ENCODE data around the gene SAP30. TPM values are rescaled to one million over a fixed set of nuclear protein-coding genes. Genes with fewer than 3 reads are reported as not detected.

The SAP30 gene
- total and polyA plus RNA-seq, 2 of the 4 experiments (the other 2 are of a cell fraction), result 3.8 to 11.7 TPM

- no peak overlapping the region for H2AK9ac ChIP-seq (replicated peaks; ENCODE audit: low read depth, low read length, poor library complexity)
- WGBS, 2 experiments (ENCODE audit: extremely low coverage in 2 of 2, insufficient read length in 1 of 2), result 80% methylated on average over 2 of the region's 4 CpGs; no CpG with 5 or more reads in 1 of the 2 experiments
- TF ChIP-seq SMC3 (IDR thresholded peaks at IDR 0.05; ENCODE audit: low read depth, low read length), result no peak
- TF ChIP-seq USF2 (IDR thresholded peaks at IDR 0.05; ENCODE audit: low read depth, low read length), result no peak
- peak; percentile 55; the same call in 1 of the 2 replicates for TF ChIP-seq CEBPB (IDR thresholded peaks at IDR 0.05; ENCODE audit: low read depth, low read length)
Measured at GRCh38 chr4:173411106-173411693, 40.4 kb downstream of the SAP30 start.

More at GRCh38 chr4:173411106-173411693, 40.4 kb downstream of the SAP30 start:
- Histone ChIP-seq H3K4ac (ENCODE audit: low read depth, low read length) (no peak overlapping the region), H3K18ac (ENCODE audit: low read depth, low read length) (no peak overlapping the region), H2BK120ac (ENCODE audit: low read depth, low read length) (no peak overlapping the region), H3K9me3 (ENCODE audit: control insufficient read depth, insufficient read depth, low read length) (no peaks in the 10 kb centered on the region), H2BK15ac (ENCODE audit: low read depth, low read length) (no peak overlapping the region), H2BK20ac (ENCODE audit: low read depth, low read length) (no peak overlapping the region), H3K27me3 (ENCODE audit: control insufficient read depth, insufficient read depth, low read length) (no peaks in the 10 kb centered on the region), H2AFZ (replicated peaks; ENCODE audit: low read length, poor library complexity) (no peak overlapping the region), H3K23ac (ENCODE audit: low read depth, low read length) (no peak overlapping the region), H3K27ac (ENCODE audit: insufficient read depth, low read length) (no peak overlapping the region), H3K9me1 (ENCODE audit: insufficient read depth, low read length) (no peaks in the 10 kb centered on the region; the same call in 1 of the 2 replicates), H2BK5ac (ENCODE audit: low read depth, low read length, poor library complexity, severe bottlenecking) (no peak overlapping the region), H3K56ac (ENCODE audit: extremely low read depth, insufficient read depth, low read length) (no peak overlapping the region), H3K36me3 (ENCODE audit: control insufficient read depth, insufficient read depth, low read length) (no peaks in the 10 kb centered on the region), H4K8ac (ENCODE audit: low read depth in 2 of 2, low read length in 2 of 2) (no peak overlapping the region), H4K5ac (ENCODE audit: low read depth, low read length) (no peak overlapping the region), H3K14ac (replicated peaks; ENCODE audit: low read depth, low read length) (no peak overlapping the region), H4K20me1 (ENCODE audit: insufficient read depth, low read length) (no peaks in the 10 kb centered on the region), H2AK5ac (ENCODE audit: low read depth, low read length) (no peak overlapping the region), H3K79me1 (ENCODE audit: low read depth in 1 of 2, low read length in 2 of 2) (no peaks in the 10 kb centered on the region), H4K91ac (ENCODE audit: insufficient read depth, low read depth, low read length) (no peak overlapping the region), H3K4me2 (ENCODE audit: low read depth, low read length) (no peak overlapping the region), H3K4me1 (ENCODE audit: control insufficient read depth, insufficient read depth, low read length) (no peaks in the 10 kb centered on the region), H3K9ac (ENCODE audit: low read depth, low read length) (no peak overlapping the region), H3K4me3 (ENCODE audit: insufficient read depth, low read depth, low read length) (no peak overlapping the region)
- CTCF ChIA-PET, result interaction anchor here (1.3 to 1.6 kb wide), 2 partner anchors 9 to 153 kb away, joined by 3 read pairs; no protein-coding TSS in a partner anchor
- dilution Hi-C loops (cut with HindIII; ENCODE audit: low sequenced_read_pairs, unreplicated experiment), result no loop called here
- BruUV-seq (replicated peaks), result no TSS peak
- DNase-seq (no peak), ATAC-seq (ENCODE audit: low read depth) (no peak)
- POLR2A ChIA-PET (ENCODE audit: unreplicated experiment), result no interaction called here
- in situ Hi-C loops (cut with MboI; ENCODE audit: low sequenced_read_pairs), result loop anchor here (5.0 kb wide), 1 partner anchor 94 kb away; no protein-coding TSS in a partner anchor
- intact Hi-C loops (cut with micrococcal nuclease), result no loop called here
